NCI-H2196 (cell line): ENCODE data around the gene MARK3.

Experiments used
- DNase-seq: peaks from one replicate; lab custom pipeline; 2025; ENCODE audit not compliant: unreplicated experiment; lab: John Stamatoyannopoulos, UW

MARK3 gene

DNA sequence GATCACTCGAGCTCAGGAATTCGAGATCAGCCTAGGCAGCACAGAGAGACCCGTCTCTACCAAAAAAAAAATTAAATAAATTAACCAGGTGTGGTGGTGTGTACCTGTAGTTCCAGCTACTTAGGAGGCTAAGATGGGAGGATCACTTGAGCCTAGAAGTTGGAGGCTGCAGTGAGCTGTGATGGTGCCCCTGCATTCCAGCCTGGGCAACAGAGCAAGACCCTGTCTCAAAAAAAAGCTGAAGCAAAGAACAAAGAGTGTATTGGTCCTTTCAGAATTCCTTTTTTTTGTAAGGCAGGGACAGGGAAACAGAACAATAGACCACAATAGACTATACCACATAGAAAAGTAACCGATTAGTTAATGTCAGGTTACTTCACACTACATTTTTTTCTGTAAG, 47.4 kb downstream of the MARK3 start:
- DNase-seq, result no peak

DNA sequence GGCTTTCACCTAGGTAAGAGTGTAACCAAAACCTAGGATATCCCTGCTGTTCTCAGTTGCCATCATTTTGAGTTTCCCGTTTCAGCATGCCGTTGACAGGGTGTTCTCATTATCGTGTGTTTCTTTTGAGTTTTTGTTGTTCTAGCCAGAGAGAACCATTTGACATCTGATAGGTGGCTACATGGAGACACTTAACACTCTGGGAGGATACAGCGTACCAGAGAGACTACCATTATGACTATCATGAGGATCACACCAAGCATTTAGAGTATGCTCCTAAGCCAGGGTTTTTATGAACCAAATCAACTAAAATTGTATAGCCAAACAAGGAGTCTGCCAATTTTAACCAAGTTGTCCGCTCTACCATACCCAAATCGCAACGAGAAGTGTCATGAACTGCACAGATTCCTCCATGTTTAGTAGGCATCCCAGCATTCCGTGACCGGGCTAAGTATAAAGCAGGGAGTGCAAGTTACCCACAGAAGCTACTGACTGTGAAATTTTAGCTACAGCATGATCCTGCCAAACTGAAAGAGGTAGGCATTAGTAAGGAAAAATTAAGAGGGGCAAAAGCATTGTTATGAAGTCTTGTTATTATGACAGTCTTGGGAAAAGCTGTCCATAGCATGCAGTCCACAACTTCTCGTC, 48.8 kb downstream of the MARK3 start:
- DNase-seq, result no peak

DNA sequence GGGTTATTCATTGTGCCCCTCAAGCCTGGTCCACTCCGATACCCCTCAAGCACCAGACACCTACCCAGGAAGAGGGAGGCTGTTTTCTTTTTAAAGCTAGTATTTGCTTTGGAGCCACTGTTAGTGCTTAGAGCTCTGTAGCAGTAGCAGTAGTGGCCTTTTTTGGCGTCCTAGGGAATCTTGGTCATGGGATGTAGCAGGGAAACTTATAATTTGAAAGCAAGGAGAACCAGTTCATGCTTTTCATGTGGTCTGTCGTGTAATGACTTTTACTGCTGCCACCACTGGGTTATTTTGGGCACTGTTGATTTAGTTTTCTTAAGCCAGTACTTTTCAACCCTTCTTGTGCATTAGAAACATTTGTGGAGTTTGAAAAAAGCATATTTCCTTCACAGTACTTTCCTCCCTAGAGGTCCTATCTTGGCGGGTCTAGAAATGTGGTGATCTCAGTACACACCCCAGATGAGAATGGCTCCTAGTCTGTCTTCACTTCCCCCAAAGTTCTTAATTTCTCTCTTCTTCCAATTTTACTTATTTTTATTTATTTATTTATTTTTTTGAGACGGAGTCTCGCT, 49.7 kb downstream of the MARK3 start:
- DNase-seq, result no peak

DNA sequence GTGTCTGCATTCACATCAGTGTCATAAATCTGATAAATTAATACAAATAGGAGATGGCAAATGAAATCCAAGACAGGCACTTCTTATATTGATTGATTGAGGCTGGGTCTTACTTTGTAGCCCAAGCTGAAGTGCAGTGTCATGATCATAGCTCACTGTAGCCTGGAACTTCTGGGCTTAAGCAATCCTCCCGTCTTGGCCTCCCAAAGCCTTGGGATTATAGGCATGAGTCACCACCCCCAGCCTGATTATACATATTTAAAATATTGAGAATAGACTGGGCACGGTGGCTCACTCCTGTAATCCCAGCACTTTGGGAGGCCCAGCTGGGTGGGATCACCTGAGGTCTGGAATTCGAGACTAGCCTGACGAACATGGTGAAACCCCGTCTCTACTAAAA, 51.3 kb downstream of the MARK3 start:
- DNase-seq, result no peak

DNA sequence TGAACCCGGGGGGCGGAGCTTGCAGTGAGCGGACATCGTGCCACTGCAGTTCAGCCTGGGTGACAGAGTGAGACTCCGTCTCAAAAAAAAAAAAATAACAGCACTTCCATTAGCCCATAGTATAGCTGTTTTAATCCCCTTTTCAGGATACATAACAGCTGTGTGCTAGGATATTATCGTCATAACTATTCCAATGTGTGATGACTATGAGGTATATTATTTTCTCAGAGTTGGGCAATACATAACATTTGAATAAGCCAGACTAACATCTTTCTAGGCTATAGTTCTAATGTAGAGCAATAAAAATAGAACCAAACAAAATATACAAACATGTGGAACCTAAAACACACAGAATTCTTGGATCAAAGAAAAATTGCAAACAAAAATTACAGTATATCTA, 57.1 kb downstream of the MARK3 start:
- DNase-seq, result no peak

DNA sequence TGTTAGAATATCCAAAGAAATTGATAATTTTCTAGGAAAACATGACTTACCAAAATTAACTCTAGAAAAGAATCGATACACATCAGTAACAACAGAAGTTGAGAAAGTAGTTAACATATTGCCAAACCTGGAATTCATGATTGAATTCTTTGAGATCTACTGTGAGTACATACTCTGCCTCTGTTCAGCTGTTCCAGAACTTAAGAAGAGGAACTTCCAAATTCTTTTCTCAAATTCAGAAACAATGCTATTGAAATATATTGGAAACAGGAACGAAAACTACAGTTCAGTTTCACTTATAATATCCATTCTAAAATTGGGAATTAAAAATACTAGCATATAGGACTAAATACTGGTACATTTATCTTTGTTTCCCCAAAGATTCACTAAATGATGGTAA, 57.9 kb downstream of the MARK3 start:
- no peak for DNase-seq

DNA sequence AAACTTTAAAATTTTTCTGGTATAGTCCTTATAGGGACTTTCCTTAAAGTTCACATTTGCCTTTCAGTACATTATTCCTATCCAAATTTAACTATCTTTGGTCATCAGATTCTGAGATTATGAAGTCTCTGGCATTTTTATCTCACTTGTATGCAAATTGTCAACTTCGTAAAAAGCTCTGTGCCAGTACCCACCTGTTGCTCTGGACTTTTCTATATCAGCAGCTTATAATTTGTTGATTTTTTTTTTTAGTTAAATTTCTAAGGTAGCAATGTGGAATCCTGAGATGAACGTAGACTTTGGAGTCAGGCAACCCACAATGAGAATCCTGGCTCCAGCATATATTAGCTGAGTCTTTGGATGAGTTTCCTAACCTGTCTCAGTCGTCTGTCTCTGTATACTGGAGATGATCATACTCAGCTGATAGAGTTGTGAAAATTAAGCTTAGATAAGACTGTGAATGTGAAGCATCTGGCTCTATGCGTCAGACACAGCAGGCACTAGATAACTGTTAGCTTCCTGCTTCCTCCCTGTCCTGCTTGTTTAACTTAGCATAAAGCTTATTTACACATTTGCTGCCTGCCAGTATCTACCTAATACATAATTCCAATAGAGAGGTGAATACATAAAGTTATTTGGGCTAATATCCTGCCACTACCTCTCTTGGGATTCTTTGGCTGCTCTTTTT, 59.8 kb downstream of the MARK3 start:
- no peak for DNase-seq

DNA sequence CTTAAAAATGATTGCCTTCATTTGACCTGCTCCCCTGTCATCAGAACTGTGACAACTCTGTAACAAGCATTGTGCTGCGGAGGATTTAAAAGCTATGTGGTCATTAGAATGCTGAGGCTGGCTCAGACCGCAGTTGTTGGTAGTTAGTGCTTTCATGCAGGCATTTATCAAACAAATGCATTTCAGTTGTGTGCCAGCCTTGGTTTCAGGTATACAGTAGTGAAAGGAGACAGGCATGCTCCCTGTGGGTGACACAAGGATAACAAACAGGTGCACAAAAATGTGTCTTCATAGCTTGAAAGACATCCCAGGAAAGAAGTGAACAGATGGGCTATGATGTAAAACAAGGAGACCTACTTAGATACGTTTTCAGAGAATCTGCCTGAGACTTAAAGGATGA, 60.6 kb downstream of the MARK3 start:
- no peak for DNase-seq

DNA sequence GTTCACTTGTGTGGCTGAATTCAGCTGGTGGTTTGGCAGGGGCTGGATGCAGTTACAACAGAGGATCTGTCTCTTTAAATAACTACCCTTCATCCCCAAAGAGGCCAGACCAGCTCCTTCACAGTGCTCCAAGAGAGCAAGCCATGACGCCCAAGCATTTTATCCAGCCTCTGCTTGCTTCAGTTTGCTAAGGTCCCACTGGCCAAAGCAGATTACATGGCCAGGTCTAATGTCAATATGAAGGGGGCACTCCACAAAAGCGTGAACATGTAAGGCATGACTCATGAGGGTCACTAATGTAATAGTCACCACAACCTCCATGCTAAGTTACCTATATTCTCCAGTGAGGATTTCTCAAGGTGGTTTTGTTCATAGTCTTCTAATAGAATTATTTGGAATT, 62.9 kb downstream of the MARK3 start:
- DNase-seq, result no peak

DNA sequence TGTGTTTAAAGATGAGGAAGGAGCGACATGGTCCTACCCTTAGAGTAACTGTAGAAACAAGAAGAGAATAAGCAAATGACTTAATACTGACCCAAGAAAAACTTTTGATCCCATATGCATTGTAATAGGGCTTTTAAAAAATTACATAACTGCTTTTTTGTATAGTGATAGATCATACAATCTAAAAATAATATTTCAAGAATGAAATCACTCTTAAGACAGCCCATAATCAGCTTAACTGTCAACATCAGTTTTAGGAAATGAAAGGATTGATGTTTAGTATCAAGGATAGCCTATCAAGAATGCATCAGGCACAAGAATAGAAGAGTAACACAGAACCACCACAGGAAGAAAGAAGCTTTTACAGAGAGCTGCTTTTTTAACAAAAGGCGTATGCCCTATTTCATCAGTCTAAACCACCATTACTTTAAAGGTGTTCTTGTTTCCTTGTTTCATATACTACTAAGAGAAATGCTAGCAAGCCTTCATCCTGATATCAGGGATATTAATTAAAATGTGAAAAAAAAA, 64.5 kb downstream of the MARK3 start:
- no peak for DNase-seq

DNA sequence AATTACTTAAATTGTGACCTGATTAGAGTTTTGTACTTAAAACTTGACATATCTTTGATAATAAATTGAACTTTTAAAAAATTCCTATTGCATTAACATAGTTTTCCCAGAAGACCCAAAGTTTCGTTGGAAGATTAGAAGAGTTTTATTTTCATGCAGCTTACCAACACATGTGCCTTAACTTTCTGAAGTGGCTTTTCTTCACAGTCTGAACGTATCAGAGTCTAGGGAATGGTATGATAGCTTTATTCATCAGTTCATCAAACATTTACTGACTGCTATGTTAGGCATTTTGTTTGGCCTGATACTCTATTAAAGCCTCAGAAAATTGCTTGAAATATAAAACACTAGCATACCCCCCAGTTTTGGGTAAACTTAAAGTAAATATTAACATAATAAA, 65.2 kb downstream of the MARK3 start:
- DNase-seq, result no peak

DNA sequence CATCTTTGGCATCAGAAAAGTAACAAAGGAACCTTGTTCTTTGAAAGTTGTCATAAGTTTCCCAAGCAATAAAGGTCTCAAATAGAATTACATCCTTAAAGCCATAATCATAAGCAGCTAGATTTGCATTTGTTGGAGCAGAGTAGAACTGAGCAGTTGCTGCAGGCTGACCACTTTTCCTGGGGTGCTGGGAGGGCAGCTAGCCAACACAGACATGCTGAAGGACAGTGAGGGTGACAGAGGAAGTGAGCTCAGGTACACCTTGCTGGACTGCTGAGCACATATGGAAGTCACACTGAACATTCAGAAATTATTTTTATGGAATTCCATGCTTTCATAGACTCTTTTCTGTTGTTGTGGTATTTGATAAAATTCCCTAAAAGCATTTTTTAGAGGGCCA, 66.2 kb downstream of the MARK3 start:
- no peak for DNase-seq

DNA sequence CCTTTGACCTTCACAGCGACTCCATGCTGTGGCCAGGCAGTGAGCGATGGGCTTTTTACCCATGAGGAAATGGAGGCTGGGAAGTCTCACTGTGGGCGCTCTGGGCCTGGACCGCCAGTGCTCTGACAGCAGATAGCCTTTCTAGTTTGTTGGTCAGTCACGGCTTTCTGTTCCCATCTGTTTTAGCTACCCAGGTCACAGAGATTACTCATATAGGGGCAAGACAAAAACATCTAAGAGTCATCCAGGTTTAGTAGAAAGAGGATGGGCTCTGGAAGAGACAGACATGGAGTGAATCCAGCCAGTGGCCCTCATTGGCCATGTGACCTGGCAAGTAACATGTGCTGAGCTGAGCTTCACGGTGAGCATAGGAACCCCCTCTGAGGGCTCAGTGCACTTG, 68.6 kb downstream of the MARK3 start:
- no peak for DNase-seq

DNA sequence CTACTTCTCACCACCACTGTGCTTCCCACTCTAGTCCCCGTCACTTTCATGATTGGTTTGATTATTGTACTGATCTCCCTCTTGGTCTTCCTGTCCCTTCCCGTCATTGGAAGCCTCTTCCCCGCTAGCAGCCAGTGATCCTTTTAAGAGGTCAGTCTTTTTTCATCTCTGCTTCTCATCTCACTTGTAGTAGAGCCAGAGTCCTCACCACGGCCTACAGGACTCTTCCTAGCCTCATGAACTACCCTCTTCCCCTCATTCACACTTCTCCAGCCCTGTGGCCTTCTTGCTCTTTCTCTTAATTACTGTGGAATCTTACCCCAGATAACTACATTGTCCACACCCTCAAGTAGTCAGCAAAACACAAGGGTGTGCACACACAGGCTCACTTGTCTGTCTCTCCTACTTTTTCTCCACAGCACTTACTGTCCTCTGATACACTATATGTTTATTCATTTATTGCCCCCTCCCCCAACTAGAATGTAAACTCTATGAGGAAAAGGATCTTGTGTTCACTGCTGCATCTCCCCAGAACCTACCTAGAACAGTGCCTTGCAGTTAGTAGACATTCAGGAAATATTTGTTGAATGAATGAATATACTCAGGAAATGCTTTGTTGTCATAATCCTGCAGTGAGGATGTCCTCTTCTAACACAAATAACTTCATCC, 71.1 kb downstream of the MARK3 start:
- no peak for DNase-seq

DNA sequence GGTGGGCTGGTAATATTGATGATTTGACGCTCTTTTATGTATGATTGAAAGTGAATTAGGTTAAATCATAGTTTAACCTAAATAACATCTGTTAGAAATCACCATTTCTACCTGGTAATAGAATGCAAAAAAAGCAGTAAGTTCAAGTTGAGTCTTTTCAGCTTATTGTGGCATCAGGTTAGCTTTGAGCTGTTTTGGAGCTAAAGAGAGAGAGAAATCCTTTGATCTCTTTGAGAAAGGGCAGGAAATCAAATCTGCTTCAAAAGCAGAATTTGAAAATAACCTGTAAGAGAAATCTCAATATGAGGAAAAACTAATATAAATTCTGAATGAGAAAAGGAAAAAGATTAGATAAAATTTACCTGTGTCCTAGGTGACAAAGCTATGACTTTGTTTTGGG, 75.2 kb downstream of the MARK3 start:
- no peak for DNase-seq

DNA sequence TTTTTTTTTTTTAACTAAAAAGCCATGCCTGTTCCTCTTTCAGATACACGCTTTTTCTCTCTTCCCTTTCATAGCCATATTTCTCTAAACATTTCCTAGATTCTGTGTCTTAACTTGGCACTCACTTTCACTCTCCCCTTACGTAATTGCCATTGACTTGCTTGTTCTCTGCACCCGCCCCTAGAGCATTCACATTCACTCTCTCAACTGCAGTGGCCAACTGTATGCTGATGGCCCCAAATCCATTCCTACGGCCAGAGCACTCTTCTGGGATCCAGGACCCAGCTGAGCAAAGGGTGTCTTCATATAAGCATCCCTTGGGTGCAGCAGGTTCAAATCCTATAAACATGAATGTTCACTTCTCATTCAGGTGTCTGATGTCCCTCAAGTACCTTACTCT, 77.9 kb downstream of the MARK3 start:
- no peak for DNase-seq

DNA sequence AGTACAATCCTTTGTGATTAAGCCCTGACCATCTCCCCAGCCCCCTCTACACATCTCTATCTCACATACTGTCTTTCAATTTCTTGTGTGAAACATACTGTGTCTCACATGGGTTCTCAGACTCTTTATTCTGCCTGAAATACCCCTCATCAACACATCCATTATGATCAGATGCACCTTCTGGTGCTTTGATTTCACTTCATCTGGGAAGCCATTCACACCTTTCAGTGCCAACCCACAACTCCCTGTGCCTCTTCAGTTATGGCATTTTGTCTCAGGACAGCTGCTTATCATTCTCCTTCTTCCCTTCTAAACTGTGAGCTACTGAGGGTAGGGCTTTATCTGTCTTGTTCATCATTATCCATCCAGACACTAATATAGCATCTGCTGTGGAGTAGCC, 78.6 kb downstream of the MARK3 start:
- no peak for DNase-seq

DNA sequence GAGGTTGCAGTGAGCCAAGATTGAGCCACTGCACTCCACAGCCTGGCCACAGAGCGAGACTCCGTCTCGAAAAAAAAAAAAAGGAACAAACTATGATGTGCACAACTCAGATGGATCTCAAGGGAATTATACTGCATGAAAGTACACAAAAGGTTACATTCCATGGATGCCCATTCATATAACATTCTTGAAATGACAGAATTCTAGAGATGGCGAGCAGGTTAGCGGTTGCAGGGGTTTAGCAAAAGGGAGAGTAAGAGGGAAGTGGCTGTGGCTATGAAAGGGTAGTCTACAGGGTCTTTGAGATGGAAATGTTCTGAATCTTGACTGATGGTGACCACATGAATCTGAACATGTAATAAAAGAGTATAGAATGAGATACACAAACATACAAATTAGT, 87.7 kb downstream of the MARK3 start:
- no peak for DNase-seq

DNA sequence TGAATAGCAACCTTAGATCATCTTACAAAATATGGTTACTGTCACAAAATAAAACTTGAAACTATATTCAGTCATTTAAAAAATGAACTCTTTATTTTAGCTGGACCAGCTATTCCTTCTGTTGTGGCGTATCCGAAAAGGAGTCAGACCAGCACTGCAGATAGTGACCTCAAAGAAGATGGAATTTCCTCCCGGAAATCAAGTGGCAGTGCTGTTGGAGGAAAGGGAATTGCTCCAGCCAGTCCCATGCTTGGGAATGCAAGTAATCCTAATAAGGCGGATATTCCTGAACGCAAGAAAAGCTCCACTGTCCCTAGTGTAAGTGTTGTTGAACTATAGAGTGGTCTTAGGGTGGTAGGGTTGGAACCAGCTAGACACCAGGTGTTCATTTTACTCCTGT, 89.7 kb downstream of the MARK3 start:
- no peak for DNase-seq

DNA sequence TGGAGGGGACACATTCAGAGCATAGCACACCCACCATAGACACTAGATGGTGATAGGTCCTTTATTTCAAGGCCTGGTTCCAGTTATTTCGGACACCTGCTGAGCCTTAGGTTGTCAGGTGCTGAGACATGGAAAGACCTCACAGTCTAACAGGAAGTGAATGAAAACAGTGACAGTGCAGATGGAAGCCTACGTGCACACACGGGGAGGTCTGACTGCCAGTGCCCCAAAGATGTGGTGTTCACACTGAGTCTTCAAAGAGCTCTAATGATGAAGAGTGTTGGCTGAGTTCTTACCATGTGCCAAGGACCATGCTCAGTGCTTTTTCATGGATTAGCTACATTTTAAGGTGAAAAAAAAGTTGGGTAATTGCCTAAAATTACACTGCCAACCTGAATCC, 90.8 kb downstream of the MARK3 start:
- DNase-seq, result no peak

DNA sequence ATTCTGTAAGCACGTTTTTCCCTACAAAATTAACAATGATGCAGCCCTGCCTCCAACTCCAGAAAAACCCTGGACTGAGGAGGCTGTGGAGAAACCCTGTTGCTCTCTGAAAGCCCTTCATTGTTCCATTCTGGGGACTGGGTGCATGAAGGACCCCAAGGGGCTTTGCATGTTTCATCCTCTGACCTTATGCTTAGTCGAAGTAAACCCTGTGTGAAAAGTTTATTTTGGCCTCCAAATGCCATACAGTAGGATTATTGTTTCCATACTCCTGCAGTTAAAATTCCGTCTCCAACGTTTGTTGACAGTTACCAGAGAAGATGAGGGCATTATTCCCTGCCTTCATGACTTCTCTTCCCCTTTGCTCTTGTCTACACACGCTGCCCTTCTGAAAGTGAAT, 91.4 kb downstream of the MARK3 start:
- no peak for DNase-seq

DNA sequence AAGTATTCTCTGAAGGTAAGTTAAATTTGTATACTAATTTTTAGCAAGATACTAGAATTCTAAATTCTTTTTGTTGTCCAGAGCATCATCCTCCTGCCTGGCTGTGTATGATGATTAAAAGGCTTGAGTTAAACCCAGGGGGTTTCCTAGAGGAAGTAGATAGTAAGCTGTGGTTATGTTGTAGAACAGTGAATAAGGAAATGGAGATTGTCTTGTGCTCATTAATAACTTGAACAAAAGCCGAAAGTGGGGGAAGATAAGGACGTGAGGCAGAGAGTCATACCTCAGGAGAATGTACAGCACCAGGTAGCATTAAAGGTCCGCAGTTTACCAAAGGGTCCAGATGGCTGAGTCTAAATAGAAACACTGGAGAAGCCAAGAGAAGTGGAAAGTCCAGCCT, 95.4 kb downstream of the MARK3 start:
- DNase-seq, result no peak
